HG03139 (cell line): ENCODE data around the gene KCNK15.
"Not testable (repeated sequence)": the region's sequence is repeated elsewhere in the genome, so short reads cannot be mapped to it uniquely, and the experiment has no call there.

Source experiments
- ATAC-seq: cut with Tn5 transposase; IDR thresholded peaks from one replicate; pipeline ENCODE4 v1.9.1; 2021; ENCODE audit not compliant: unreplicated experiment

The KCNK15 gene

DNA sequence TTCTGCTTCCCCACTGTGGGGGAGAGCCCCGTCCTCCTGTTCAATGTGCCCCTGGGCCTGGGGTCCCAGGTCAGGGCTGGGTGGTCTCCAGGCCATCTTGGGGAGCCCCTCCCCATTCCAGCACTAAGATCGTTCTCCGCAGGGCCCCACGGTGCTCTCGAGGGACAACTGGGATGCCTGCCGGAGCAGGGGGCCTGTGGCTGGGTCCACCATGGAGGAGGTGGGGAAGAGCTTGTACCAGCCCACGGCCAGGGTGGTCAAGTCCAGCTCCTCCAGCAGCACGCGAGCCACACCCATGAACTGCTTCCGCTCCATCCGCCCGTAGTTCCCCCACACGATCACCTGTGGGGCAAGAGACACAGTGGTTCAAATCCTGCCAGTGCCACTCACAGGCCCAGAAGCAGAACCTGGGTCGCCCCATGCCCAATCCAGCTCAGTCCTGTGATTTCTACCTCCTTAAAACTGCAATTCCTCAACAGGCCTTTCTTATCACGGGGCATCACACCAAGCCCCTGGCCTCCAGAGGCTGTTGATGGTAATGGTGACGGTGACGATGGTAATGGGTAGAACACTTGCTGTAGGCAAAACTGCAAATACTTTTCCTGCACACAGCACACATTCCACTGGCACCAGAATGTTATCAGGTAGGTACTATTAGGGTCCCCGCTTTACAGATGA, 10.5 kb downstream of the KCNK15 start:
- ATAC-seq, result no peak

DNA sequence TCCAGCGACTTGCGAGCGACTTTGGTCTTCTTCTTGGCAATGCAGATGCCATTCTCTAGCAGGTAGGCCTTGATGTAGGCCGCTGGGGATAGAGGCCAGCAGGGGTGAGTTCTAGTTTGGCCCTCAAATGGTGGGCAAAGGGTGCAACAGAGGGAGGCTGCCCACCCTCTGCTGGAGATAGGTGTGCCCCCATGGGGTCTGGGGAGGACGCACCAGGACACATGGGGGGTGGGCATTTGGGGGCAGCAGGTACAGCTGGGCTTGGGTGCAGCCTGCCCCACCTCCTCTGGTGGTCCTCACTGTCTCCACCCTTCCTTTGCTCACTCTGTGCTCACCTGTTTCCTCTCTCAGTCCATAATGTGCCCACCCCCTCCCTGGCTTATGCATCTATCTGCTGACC, 11.3 kb downstream of the KCNK15 start:
- no peak for ATAC-seq

DNA sequence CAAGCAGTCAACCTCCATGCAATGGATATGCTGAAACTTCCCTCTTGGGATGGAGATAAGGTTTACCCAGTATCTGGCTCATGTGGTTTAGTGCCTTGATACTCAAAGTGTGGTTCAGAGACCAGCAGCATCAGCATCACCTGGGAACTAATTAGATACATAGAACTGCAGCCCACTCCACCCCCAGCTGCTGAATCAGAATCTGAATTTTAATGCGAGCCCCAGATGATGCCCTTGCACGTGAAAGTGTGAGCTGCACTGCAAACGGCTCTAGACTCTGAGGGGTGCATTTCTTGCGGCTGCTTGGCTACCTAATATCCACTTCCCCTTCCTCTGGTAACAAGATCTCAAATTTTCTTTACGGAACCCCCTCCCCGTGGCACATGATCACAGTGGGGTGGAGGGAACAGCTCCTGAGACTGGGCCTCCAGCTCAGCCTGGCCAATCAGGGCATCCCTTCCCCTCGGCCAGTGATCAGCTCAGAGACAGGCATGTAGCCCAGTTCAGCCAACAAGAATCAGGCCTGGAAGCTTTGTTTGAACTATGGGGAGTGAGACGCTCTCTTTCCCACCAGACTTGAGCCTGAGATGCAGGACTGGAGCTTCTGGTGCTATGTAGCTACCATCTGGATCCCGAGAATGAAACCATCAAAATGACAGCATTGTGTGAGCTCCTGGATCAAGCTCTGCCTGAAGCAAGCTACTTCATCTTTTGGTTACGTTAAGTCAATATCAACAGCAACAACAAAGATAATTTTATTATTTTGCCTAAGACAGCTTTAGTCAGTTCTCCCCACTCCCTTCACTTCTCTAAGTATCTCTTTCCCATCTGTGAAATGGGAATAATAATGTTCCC, 12.8 kb downstream of the KCNK15 start:
- ATAC-seq, result no peak

GRCh38 chr20:44759595-44759994, 13.9 kb downstream of the KCNK15 start:
- ATAC-seq, result no peak

GRCh38 chr20:44761423-44761822, 15.8 kb downstream of the KCNK15 start:
- no peak for ATAC-seq

GRCh38 chr20:44762466-44763140, 16.9 kb downstream of the KCNK15 start:
- no peak for ATAC-seq

DNA sequence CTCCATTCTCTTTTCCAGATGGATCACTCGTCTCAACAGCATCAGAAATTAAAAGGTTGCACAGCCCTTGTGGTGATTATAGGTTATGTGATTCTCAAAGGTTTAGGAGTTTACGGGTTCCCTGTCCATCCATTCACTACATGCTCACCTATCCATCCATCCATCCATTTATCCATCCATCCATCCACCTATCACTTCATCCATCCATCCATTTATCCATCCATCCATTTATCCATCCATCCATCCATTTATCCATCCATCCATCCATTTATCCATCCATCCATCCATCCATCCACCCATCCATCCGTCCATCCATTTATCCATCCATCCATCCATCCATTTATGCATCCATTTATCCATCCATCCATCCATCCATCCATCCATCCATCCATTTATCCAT, 18.1 kb downstream of the KCNK15 start:
- ATAC-seq, result not testable (repeated sequence)

DNA sequence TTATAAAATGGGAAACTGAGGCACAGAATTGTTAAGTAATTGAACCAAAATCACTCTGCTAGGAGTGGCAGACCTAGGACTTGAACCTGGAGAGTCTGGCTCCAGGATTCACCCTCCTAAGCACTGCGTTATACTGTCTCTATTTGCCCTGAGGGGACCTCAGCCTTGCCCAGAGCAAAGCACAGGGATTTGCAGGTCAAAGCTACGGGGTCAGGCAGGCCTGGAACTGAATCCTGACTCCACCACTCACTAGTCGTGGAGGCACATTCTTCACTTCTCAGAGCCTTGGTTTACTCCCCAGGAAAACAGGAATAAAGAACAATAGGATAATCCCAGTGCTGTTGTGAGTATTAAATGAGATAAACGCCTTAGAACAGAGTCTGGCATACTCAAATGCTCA, 19.4 kb downstream of the KCNK15 start:
- ATAC-seq, result no peak

DNA sequence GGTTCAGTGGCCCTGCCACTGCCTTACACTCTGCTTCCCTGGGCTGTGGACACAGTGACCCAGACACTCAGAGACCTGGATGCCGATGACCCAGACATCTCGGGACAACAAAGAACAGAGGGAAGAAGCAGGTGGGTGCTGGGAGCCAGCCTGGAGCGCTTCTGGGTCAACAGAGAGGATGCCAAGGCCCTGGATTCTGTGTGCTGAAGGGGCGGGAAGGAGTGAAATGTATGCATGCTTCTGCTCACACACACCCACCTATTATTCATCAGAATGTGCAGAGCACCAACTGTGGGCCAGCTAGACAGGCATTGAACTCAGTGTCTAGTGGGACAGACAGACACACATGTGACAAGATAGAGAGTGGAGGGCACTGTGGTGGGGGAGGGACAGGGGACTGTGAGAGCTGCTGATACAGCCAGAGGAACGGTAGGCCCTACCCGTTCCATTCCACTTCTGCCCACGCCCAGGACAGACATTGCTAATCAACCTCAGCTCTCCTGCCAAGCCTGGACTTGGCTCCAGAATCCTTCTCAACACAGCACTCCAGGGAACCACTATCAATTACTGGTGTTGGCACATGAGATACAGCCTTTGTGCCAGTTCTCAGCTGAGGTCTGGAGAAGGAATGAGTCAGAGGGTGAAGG, 20.2 kb downstream of the KCNK15 start:
- no peak for ATAC-seq

DNA sequence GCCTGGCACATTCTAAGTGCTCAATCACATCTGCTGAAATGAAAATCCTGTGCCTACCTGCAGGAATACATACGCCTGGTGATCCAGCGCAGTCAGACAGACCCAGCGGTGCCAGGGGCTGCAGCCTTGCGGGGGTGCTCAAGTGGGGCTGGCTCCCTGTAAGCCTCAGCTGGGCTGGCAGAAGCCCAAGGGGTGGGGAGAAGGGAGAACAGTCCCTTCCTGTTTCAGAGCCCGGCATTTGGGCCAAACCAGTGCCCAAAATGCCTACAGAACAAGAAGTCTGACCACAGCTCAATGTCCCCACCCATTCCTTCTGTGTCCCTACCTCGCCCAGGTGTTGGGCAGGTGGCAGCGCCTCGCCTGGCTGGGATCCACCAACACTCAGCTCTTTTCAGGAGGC, 22.6 kb downstream of the KCNK15 start:
- ATAC-seq, result no peak

- no peak for ATAC-seq
Observed at GRCh38 chr20:44768854-44769480, 23.3 kb downstream of the KCNK15 start.

GRCh38 chr20:44769481-44769863, 23.8 kb downstream of the KCNK15 start:
- no peak for ATAC-seq

GRCh38 chr20:44770484-44771171, 25.0 kb downstream of the KCNK15 start:
- no peak for ATAC-seq

- no peak for ATAC-seq
Observed at GRCh38 chr20:44771172-44771535, 25.5 kb downstream of the KCNK15 start.

DNA sequence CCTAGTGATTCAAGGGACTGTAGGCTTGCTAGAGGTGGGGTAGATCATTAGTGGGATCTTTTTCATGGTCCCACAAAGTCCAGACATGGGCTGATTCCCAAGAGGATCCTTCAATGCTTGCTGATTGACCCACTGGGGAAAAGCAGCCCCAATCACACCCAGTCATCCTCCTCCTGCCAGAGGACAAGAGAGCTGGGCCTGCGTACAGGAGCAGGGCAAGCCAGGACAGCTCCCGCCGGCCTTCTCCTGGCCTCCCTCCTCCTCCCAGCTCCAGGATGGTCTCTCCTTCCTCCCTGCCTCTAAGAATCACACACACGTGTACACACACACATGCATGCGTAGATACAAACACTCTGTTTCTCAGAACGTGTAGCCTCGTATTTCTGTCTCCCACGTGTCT, 27.0 kb downstream of the KCNK15 start:
- ATAC-seq, result no peak

- no peak for ATAC-seq
Observed at GRCh38 chr20:44773070-44773829, 27.6 kb downstream of the KCNK15 start.

DNA sequence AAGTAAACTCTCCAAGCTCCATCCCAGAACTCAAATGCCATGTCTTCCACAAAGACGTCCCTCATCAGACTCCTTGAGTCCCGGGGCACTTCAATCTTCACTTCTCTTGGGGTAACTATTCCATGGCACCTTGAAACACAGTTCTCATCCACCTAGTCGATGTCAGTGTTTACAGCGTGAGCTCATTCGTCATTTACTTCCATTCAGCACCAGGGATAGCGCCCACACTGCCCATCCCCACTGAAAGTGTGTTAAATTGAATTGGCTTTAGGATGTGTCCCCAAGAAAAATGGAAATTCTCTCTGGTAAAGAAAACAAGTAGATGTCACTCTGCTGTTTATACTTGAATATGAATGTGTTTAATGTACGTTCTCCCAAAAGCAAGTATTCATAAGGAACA, 31.3 kb downstream of the KCNK15 start:
- ATAC-seq, result no peak

DNA sequence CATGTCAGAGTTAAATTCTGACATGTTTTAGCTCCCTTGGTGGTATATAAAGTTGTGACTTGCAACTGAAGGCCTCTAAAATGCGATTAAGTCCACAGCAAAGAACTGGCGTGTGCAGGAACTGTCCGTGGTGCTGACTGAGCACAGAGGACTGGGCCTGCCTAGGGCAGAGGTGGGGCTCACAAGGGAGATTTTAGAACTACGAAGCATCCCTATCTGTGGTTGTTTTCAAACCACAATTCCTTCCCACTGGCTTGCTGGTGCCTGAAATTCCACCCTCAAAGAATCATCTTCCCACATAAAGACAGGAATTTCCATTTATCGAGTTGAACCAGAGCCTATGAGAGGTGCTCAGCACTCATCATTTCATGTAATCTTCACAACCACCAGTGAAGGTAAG, 34.6 kb downstream of the KCNK15 start:
- ATAC-seq, result no peak

- ATAC-seq, result no peak
Observed at GRCh38 chr20:44781118-44781517, 35.5 kb downstream of the KCNK15 start.

DNA sequence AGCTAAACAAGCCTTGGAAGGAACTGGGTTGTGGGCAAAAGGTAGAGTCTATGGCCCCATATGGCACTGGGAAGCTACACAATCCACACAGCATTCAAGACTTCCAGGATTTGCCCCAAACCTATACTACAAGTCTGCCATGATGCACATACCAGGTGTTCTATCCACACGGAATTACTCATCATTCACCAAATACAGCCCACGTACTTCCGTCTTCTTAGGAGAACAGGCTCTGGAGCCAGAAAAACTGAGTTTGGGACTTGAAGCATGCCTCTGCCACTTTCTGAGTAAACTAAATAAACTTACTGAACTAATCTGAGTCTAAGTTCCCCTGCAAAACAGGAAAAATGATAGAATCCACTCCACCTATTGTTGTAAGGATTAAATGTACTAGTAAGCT, 36.1 kb downstream of the KCNK15 start:
- no peak for ATAC-seq
